Osteocyte (in vitro differentiated cells): ENCODE data around the gene CTNNB1. TPM values are rescaled to one million over a fixed set of nuclear protein-coding genes. Genes with fewer than 3 reads are reported as not detected.

Experiments used
- DNase-seq: peaks from one replicate; pipeline ENCODE4 v3.0.0; 2021; ENCODE audit warnings: mixed read lengths; ENCODE audit not compliant: unreplicated experiment; ENCODE audit errors: extremely low spot score
- H3K27ac Mint-ChIP-seq: one replicate; pipeline ENCODE4 v1.8.0; 2021; ENCODE audit warnings: mild to moderate bottlenecking, mixed read lengths; ENCODE audit not compliant: unreplicated experiment
- H3K27me3 Mint-ChIP-seq: one replicate; pipeline ENCODE4 v1.8.0; 2021; ENCODE audit warnings: mixed read lengths; ENCODE audit not compliant: unreplicated experiment
- H3K36me3 Mint-ChIP-seq: one replicate; pipeline ENCODE4 v1.8.0; 2021; ENCODE audit warnings: mixed read lengths; ENCODE audit not compliant: unreplicated experiment
- H3K4me1 Mint-ChIP-seq: one replicate; pipeline ENCODE4 v1.8.0; 2021; ENCODE audit warnings: mixed read lengths; ENCODE audit not compliant: unreplicated experiment
- H3K4me3 Mint-ChIP-seq: one replicate; pipeline ENCODE4 v1.8.0; 2021; ENCODE audit warnings: mild to moderate bottlenecking, moderate library complexity, mixed read lengths; ENCODE audit not compliant: unreplicated experiment
- H3K9me3 Mint-ChIP-seq: one replicate; pipeline ENCODE4 v1.8.0; 2021; ENCODE audit warnings: mixed read lengths; ENCODE audit not compliant: unreplicated experiment
- CTCF ChIP-seq: fragments of 200-600 bp; sonication (generic); IDR thresholded peaks from 2 replicates; pipeline ENCODE4 v1.5.0; 2021; ENCODE audit warnings: antibody characterized with exemption, mild to moderate bottlenecking, moderate library complexity
- total RNA-seq: library from RNA; stranded (reverse); gene quantifications from 2 replicates; pipeline ENCODE4 v1.2.1, GENCODE V29; 2021

CTNNB1 gene
- total RNA-seq, 1 donor from 2014 or later = 339 TPM

- H3K27ac Mint-ChIP-seq = no peak overlapping the region
- peak overlapping the region; percentile 76 for H3K4me3 Mint-ChIP-seq
Observed at GRCh38 chr3:41198046-41198445, 1.3 kb upstream of the CTNNB1 start.

DNA sequence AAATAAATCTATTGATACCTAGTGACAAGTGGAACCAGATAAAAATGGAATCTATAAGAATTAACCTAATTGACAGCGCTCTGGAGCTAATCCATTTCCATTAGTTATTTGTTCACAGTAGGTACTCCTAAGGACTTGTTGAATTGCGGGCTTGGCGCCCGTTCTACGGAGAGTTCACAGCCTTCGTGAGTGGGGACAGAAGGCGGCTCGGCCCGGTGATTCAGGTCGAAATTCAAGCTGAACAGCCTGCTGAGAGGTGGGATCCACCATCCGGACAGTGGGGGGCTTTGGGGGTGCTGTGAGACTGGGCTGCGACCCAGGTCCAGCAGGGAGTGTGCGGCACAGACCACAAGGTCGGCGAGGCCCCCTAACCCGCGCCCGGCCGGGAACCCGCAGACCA, 779 bp upstream of the CTNNB1 start:
- Mint-ChIP-seq H3K4me1 (peaks cover 31% of the 10 kb centered on the region), H3K27me3 (peaks cover 33% of the 10 kb centered on the region), H3K4me3 (peak overlapping the region; percentile 76), H3K9me3 (no peaks in the 10 kb centered on the region), H3K36me3 (no peaks in the 10 kb centered on the region), H3K27ac (peak overlapping the region; percentile 60)
- no peak for TF ChIP-seq CTCF
- DNase-seq = no peak

More at GRCh38 chr3:41198046-41198445, 1.3 kb upstream of the CTNNB1 start:
- TF ChIP-seq CTCF = no peak
- DNase-seq = no peak
- H3K9me3 Mint-ChIP-seq = no peaks in the 10 kb centered on the region
- H3K36me3 Mint-ChIP-seq = no peaks in the 10 kb centered on the region
- peaks cover 26% of the 10 kb centered on the region for H3K4me1 Mint-ChIP-seq
- H3K27me3 Mint-ChIP-seq = peaks cover 34% of the 10 kb centered on the region

DNA sequence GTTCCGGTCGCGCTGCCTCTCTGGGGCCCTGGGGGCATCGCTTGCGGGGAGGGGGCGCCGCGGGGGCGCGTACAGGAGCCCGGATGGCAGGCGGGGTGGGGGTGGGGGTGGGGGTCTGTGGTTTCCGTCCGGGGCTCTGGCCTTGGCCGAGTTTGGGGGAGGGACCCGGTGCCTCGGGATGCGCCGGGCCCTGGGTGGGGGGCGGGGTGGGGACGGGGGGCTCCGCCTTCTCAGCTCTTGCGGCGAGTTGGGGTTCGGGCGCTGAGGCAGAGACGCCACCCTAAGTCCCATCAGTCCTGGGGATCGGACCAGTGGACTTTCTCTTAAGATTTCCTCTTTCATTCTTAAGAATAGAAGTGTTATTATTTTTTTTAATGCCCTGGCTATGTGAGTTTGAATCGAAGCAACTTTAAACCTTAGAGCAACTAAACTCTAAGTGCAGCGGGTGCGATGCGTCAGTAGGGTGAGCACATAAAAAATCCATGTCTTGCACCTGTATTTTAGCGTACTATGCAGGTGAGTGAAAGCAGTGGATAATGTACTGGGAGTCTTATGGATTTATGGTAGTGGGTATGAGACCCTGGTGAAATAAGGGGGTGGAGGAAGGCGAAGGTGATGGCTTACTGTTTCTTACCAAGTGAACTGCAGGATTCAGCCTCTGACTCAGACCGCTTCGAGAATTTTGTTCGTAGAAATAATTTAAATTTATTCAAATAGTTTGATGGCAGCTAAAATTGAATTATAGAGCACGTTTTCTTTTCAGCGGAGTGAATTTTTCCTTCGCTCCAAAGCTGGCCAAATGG, 762 bp downstream of the CTNNB1 start:
- H3K27ac Mint-ChIP-seq = peak overlapping the region; percentile 89
- peaks cover 44% of the 10 kb centered on the region for H3K4me1 Mint-ChIP-seq
- TF ChIP-seq CTCF = no peak
- DNase-seq = no peak
- H3K27me3 Mint-ChIP-seq = peaks cover 21% of the 10 kb centered on the region
- no peaks in the 10 kb centered on the region for H3K9me3 Mint-ChIP-seq
- no peaks in the 10 kb centered on the region for H3K36me3 Mint-ChIP-seq
- peak overlapping the region; percentile 87 for H3K4me3 Mint-ChIP-seq

- H3K4me3 Mint-ChIP-seq = peak overlapping the region; percentile 87
- no peak for DNase-seq
- no peaks in the 10 kb centered on the region for H3K36me3 Mint-ChIP-seq
- H3K27ac Mint-ChIP-seq = peak overlapping the region; percentile 89
- no peaks in the 10 kb centered on the region for H3K9me3 Mint-ChIP-seq
- peaks cover 45% of the 10 kb centered on the region for H3K4me1 Mint-ChIP-seq
- H3K27me3 Mint-ChIP-seq = peaks cover 17% of the 10 kb centered on the region
- no peak for TF ChIP-seq CTCF
Observed at GRCh38 chr3:41200669-41201021, 1.3 kb downstream of the CTNNB1 start.

- no peak for DNase-seq
- peak overlapping the region; percentile 87 for H3K4me3 Mint-ChIP-seq
- TF ChIP-seq CTCF = no peak
- H3K27me3 Mint-ChIP-seq = peaks cover 4% of the 10 kb centered on the region
- H3K36me3 Mint-ChIP-seq = no peaks in the 10 kb centered on the region
- H3K27ac Mint-ChIP-seq = peak overlapping the region; percentile 19
- H3K9me3 Mint-ChIP-seq = no peaks in the 10 kb centered on the region
- H3K4me1 Mint-ChIP-seq = peaks cover 58% of the 10 kb centered on the region
Observed at GRCh38 chr3:41202075-41202833, 2.9 kb downstream of the CTNNB1 start.
